NK-92 treated with Interleukin-12 subunit alpha and Interleukin-12 subunit beta, amount 100 ng/mL, for 24 hours (cell line): ENCODE data around the gene CEP70.
"Not testable (repeated sequence)": the region's sequence is repeated elsewhere in the genome, so short reads cannot be mapped to it uniquely, and the experiment has no call there.

Experiments used
- DNase-seq: peaks from one replicate; lab custom pipeline; 2025; lab: John Stamatoyannopoulos, UW

CEP70 gene

GRCh38 chr3:138593488-138594149 is 441 bp downstream of the CEP70 start:
- no peak for DNase-seq

- no peak for DNase-seq
Measured at GRCh38 chr3:138591392-138591791, 2.7 kb downstream of the CEP70 start.

- DNase-seq, result no peak
Measured at GRCh38 chr3:138588445-138588844, 5.6 kb downstream of the CEP70 start.

- DNase-seq, result no peak
Measured at GRCh38 chr3:138587374-138587773, 6.7 kb downstream of the CEP70 start.

- DNase-seq, result no peak
Measured at GRCh38 chr3:138578961-138579574, 15.0 kb downstream of the CEP70 start.

- DNase-seq, result no peak
Measured at GRCh38 chr3:138578141-138578540, 15.9 kb downstream of the CEP70 start.

- DNase-seq, result no peak
Measured at GRCh38 chr3:138573138-138573537, 20.9 kb downstream of the CEP70 start.

- not testable (repeated sequence) for DNase-seq
Measured at GRCh38 chr3:138569624-138570023, 24.4 kb downstream of the CEP70 start.

GRCh38 chr3:138569090-138569489 is 25.0 kb downstream of the CEP70 start:
- no peak for DNase-seq

GRCh38 chr3:138567403-138567802 is 26.7 kb downstream of the CEP70 start:
- no peak for DNase-seq

- DNase-seq, result not testable (repeated sequence)
Measured at GRCh38 chr3:138566293-138566692, 27.8 kb downstream of the CEP70 start.

GRCh38 chr3:138562902-138563301 is 31.2 kb downstream of the CEP70 start:
- DNase-seq, result not testable (repeated sequence)

- no peak for DNase-seq
Measured at GRCh38 chr3:138560501-138560900, 33.6 kb downstream of the CEP70 start.

- DNase-seq, result no peak
Measured at GRCh38 chr3:138559134-138559533, 34.9 kb downstream of the CEP70 start.

GRCh38 chr3:138554775-138555174 is 39.3 kb downstream of the CEP70 start:
- DNase-seq, result not testable (repeated sequence)

GRCh38 chr3:138550958-138551357 is 43.1 kb downstream of the CEP70 start:
- not testable (repeated sequence) for DNase-seq

- no peak for DNase-seq
Measured at GRCh38 chr3:138549179-138549977, 44.7 kb downstream of the CEP70 start.

- no peak for DNase-seq
Measured at GRCh38 chr3:138547342-138547975, 46.6 kb downstream of the CEP70 start.

GRCh38 chr3:138544546-138544945 is 49.5 kb downstream of the CEP70 start:
- no peak for DNase-seq

- no peak for DNase-seq
Measured at GRCh38 chr3:138542977-138543376, 51.1 kb downstream of the CEP70 start.

GRCh38 chr3:138539352-138539751 is 54.7 kb downstream of the CEP70 start:
- DNase-seq, result no peak

GRCh38 chr3:138521445-138521844 is 72.6 kb downstream of the CEP70 start:
- not testable (repeated sequence) for DNase-seq
